Measurements from ENCODE around the gene CYP4A22.
"Not testable (repeated sequence)": the region's sequence is repeated elsewhere in the genome, so short reads cannot be mapped to it uniquely, and the experiment has no call there.

CYP4A22 gene

GRCh38 chr1:47186267-47187185 is 49.3 kb downstream of the CYP4A22 start:
- no peak for DNase-seq

- DNase-seq = no peak
Observed at GRCh38 chr1:47187231-47187925, 50.1 kb downstream of the CYP4A22 start.

- no peak for DNase-seq
Observed at GRCh38 chr1:47187926-47188250, 50.6 kb downstream of the CYP4A22 start.

- DNase-seq = no peak
Observed at GRCh38 chr1:47188791-47189785, 51.8 kb downstream of the CYP4A22 start.

GRCh38 chr1:47189844-47190508 is 52.7 kb downstream of the CYP4A22 start, which contains the start of gene PDZK1IP1:
PDZK1IP1 (minus strand) TSS chr1:47190036; CDS start chr1:47189932, 104 bp downstream.
- DNase-seq = no peak

GRCh38 chr1:47190509-47190855 is 53.2 kb downstream of the CYP4A22 start:
- no peak for DNase-seq

GRCh38 chr1:47190857-47191256 is 53.6 kb downstream of the CYP4A22 start:
- DNase-seq = no peak

GRCh38 chr1:47191940-47192457 is 54.8 kb downstream of the CYP4A22 start:
- no peak for DNase-seq

- peak; percentile 64 to 68 for DNase-seq
Observed at GRCh38 chr1:47192458-47193384, 55.5 kb downstream of the CYP4A22 start.

GRCh38 chr1:47193496-47193895 is 56.3 kb downstream of the CYP4A22 start:
- DNase-seq = not testable (repeated sequence)

GRCh38 chr1:47194311-47194710 is 57.1 kb downstream of the CYP4A22 start:
- no peak for DNase-seq

GRCh38 chr1:47195981-47196380 is 58.7 kb downstream of the CYP4A22 start:
- not testable (repeated sequence) for DNase-seq

GRCh38 chr1:47196622-47197021 is 59.4 kb downstream of the CYP4A22 start:
- DNase-seq = no peak

GRCh38 chr1:47198214-47198613 is 61.0 kb downstream of the CYP4A22 start:
- no peak for DNase-seq

All from NCI-H2081 (cell line).